GM04503 (cell line): ENCODE data around the gene PRELID2.
"Not testable (repeated sequence)": the region's sequence is repeated elsewhere in the genome, so short reads cannot be mapped to it uniquely, and the experiment has no call there.

Experiments
- DNase-seq: peaks from one replicate; pipeline ENCODE4 v3.0.0-alpha.2; 2012; ENCODE audit warnings: low read depth

PRELID2 gene

DNA sequence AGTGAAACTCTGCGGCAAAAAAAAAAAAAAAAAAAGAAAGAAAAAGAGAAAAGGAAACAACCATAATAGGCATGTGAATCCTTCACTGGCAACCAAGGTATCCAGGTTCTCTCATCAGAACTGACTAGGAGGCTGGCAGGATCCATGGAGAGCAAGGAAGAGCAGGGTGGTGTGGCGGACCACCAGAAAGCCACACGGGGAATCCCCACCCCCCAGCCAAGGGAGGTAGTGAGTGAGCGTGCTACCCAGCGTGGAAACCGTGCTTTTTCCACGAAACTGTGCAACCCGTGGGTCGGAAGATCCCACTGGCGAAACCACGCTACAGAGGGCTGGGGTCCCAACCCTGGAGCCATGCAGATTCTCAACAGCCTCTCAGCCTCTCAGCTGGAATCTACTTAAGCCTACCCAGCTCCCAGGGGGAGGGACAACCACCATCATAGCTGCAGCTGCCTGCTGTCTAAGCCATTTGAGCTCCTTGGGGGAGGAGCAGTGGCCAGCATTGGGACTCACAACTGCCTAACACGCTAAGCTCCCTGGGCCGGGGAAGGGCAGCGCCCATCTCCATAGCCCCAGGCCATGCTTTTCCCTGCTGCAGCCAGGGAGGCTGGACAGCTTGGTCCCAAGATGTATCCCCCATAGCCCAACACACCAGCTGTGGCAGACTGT is 91.6 kb downstream of the PRELID2 start:
- DNase-seq = no peak

DNA sequence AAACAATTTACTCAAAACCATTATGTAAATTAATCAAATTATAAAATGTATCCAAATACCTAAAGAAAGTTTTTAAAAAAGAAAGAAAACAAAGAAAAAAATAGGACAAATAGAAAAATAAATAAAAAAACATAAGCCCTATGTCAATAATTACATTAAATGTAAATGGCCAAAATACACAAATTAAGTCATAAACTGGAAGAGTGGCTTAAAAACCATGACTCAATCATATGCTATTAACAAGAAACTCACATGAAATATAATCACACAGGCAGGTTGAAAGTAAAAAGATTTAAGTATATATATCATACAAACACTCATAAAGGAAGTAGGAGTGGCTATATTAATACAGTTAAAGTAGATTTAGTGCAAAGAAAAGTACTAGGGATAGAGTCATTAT is 95.3 kb downstream of the PRELID2 start:
- DNase-seq = no peak

DNA sequence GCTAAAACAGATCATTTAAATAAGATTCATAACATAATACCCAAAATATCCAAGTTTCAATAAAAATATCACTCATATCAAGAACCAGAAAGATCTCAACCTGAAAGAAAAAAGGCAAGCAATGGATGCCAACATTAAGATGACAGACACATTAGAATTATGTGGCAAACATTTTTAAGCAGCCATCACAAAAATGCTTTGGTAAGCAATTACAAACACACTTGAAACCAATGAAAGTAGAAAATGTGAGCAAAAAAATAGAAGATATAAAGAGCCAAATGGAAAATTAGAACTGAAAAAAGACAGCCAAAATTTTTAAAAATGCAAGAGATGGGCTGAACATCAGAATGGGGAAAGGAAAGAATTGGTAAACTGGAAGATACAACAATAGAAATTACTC is 96.9 kb downstream of the PRELID2 start:
- DNase-seq = no peak

- DNase-seq = no peak
Observed at GRCh38 chr5:145737578-145737977, 97.6 kb downstream of the PRELID2 start.

DNA sequence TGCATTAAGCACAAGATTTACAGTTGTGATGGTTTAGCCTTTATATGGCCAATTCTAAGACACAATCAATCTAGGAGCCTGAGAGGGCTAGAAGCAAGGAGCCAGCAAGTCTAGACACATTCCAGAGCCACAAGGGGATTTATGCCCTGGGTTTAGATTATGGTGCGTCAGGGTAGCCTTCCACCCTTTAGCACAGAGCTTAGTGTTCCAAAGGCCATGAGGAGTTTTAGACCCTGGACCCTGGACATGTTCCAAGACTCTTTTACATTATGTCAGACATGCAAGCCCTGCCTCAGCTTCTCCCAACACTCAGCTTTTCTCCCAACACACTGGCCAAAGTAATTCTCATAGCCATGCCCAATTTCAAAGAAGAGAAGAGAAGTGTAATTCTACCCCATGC is 105.2 kb downstream of the PRELID2 start:
- DNase-seq = not testable (repeated sequence)

DNA sequence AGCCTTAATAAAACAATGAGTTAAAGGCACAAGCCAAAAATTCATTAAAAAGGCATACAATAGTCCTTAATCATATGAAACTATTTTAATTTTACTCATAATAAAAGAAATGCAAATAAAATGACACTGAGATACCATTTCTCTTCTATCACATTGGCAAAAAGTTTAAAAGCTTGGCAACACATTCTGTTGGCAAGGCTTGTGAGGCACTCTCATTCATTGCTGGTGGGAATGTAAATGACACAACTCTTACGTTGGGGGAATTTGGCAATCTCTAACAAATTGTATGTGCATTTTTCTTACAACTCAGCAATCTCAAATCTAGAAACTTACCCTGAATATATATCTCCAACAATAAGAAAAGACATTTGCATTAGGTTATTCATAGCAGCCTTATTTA is 111.6 kb downstream of the PRELID2 start:
- DNase-seq = no peak

- DNase-seq = peak; percentile 11
Observed at GRCh38 chr5:145718956-145719355, 116.2 kb downstream of the PRELID2 start.

DNA sequence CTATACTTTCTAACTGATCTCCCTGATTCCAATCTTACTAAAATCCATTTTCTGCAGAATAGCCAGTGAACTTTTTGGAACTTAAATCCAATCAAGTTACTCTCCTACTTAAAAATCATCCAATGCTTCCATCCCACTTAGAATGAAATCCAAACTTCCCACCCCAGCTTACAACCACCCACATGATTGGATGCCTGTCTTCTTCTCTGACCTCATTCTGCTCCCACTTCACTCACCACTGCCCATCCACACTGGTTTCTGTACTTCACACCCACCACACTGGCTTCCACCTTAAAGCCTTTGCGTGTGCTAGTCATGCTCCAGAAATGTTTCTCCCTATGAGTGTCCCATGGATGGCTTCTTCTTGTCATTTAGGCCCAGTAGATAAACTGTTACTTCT is 119.7 kb downstream of the PRELID2 start:
- no peak for DNase-seq

DNA sequence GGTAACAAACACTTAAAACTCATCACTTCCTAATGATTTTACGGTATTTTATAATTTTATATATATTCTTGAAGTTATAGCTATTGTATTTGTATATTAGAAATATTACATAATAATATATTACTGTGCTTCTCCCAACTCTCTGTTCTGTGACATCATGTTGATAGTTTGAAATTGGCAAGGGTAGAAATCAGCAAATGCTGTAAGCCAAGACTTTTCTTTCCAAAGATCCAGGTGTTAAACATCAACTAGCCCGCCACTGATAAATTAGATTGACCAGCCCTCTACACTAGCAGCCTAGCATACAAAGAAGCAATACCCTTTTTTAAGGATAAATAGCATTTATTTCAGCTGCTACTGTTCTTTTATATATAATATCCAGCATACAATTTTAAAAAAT is 122.9 kb downstream of the PRELID2 start:
- DNase-seq = no peak

- no peak for DNase-seq
Observed at GRCh38 chr5:145711417-145711816, 123.7 kb downstream of the PRELID2 start.
